ENCODE measurements around the gene SLC30A5. TPM values are rescaled to one million over a fixed set of nuclear protein-coding genes. Genes with fewer than 3 reads are reported as not detected.

Gene SLC30A5
- total and polyA plus RNA-seq, 2 donors (not counting 1 experiment from before 2014, with no cell fraction given) = 12.5 to 35.8 TPM

- H3K79me2 ChIP-seq (ENCODE audit: control insufficient read depth, insufficient read depth, low read length) = no peaks in the 10 kb centered on the region
- H3K4me1 Mint-ChIP-seq = peaks cover 22% of the 10 kb centered on the region
- ChIA-PET POLR2A (no interaction called here), CTCF (no interaction called here)
- H3K4me1 ChIP-seq (ENCODE audit: control insufficient read depth in 2 of 2, insufficient read depth in 2 of 2, low read length in 2 of 2) = peaks cover 10 to 17% of the 10 kb centered on the region in 2 donors
- H3K4me3 Mint-ChIP-seq = no peak overlapping the region
- H3K36me3 ChIP-seq (replicated peaks in 1 of 2; ENCODE audit: control extremely low read depth in 1 of 2, control insufficient read depth in 1 of 2, extremely low read depth in 1 of 2, insufficient read depth in 2 of 2, low read length in 1 of 2) = peaks cover 0 to 21% of the 10 kb centered on the region in 2 experiments
- no peak for ATAC-seq (ENCODE audit: low read depth)
- no peak overlapping the region for H3K27ac Mint-ChIP-seq
- no peak overlapping the region for H3K27ac ChIP-seq (ENCODE audit: low read length in 2 of 2)
- no peak for DNase-seq
- no peak overlapping the region for H3K4me2 ChIP-seq (replicated peaks; ENCODE audit: low read depth, low read length, poor library complexity, severe bottlenecking)
- intact Hi-C loops (cut with micrococcal nuclease) = no loop called here
- no peaks in the 10 kb centered on the region for H4K20me1 ChIP-seq (ENCODE audit: control insufficient read depth, insufficient read depth, low read length, poor library complexity, severe bottlenecking)
- no peak overlapping the region for H2AFZ ChIP-seq (ENCODE audit: insufficient read depth, low read depth, low read length, poor library complexity, severe bottlenecking)
- no peaks in the 10 kb centered on the region for H3K27me3 Mint-ChIP-seq
- no peaks in the 10 kb centered on the region for H3K9me3 ChIP-seq (ENCODE audit: control extremely low read depth in 1 of 3, control insufficient read depth in 2 of 3, insufficient read depth in 1 of 3, low read length in 2 of 3)
- TF ChIP-seq, protein P1, sequence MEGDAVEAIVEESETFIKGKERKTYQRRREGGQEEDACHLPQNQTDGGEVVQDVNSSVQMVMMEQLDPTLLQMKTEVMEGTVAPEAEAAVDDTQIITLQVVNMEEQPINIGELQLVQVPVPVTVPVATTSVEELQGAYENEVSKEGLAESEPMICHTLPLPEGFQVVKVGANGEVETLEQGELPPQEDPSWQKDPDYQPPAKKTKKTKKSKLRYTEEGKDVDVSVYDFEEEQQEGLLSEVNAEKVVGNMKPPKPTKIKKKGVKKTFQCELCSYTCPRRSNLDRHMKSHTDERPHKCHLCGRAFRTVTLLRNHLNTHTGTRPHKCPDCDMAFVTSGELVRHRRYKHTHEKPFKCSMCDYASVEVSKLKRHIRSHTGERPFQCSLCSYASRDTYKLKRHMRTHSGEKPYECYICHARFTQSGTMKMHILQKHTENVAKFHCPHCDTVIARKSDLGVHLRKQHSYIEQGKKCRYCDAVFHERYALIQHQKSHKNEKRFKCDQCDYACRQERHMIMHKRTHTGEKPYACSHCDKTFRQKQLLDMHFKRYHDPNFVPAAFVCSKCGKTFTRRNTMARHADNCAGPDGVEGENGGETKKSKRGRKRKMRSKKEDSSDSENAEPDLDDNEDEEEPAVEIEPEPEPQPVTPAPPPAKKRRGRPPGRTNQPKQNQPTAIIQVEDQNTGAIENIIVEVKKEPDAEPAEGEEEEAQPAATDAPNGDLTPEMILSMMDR (IDR thresholded peaks at IDR 0.05) = no peak
- no peak for TF ChIP-seq EZH2 (IDR thresholded peaks at IDR 0.05; ENCODE audit: borderline replicate concordance, insufficient read depth, low read depth, low read length, poor library complexity, severe bottlenecking)
- H3K9ac ChIP-seq (ENCODE audit: low read length) = no peak overlapping the region
- no peak overlapping the region for H3K4me3 ChIP-seq (ENCODE audit: control extremely low read depth in 1 of 5, extremely low read depth in 1 of 5, insufficient read depth in 1 of 5, low read depth in 2 of 5, low read length in 4 of 5)
- WGBS (ENCODE audit: insufficient coverage) = no CpG with 5 or more reads among the region's 1 CpG
- no peaks in the 10 kb centered on the region for H3K27me3 ChIP-seq (replicated peaks in 1 of 4; ENCODE audit: control extremely low read depth in 1 of 4, control insufficient read depth in 3 of 4, insufficient read depth in 4 of 4, low read length in 3 of 4)
- H3K9me3 Mint-ChIP-seq (ENCODE audit: insufficient read depth) = no peaks in the 10 kb centered on the region
These were observed 76.7 kb downstream of the SLC30A5 start for GRCh38 chr5:69170495-69170894.

DNA sequence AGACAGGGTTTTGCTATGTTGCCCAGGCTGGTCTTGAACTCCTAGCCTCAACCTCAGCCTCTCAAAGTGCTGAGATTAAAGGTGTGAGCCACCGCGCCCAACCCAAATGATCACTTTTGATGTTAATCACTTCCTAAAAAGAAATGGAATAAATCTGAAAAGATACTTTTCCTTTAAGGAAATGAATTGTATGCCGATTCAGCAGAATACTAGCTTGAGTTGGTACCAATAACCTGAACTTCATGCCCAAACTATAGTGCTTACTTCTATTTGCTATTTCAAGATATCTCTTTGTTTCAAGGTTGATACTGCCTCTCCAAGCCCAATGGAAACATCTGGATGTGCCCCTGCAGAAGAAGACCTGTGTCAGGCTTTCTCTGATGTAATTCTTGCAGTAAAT is 77.2 kb downstream of the SLC30A5 start:
- DNase-seq = no peak
- Histone ChIP-seq H3K9me3 (ENCODE audit: control extremely low read depth in 1 of 3, control insufficient read depth in 2 of 3, insufficient read depth in 1 of 3, low read length in 2 of 3) (no peaks in the 10 kb centered on the region), H3K4me2 (replicated peaks; ENCODE audit: low read depth, low read length, poor library complexity, severe bottlenecking) (no peak overlapping the region), H2AFZ (ENCODE audit: insufficient read depth, low read depth, low read length, poor library complexity, severe bottlenecking) (no peak overlapping the region), H3K79me2 (ENCODE audit: control insufficient read depth, insufficient read depth, low read length) (no peaks in the 10 kb centered on the region), H3K4me1 (ENCODE audit: control insufficient read depth in 2 of 2, insufficient read depth in 2 of 2, low read length in 2 of 2) (peaks cover 10 to 17% of the 10 kb centered on the region in 2 donors), H4K20me1 (ENCODE audit: control insufficient read depth, insufficient read depth, low read length, poor library complexity, severe bottlenecking) (no peaks in the 10 kb centered on the region), H3K4me3 (ENCODE audit: control extremely low read depth in 1 of 5, extremely low read depth in 1 of 5, insufficient read depth in 1 of 5, low read depth in 2 of 5, low read length in 4 of 5) (no peak overlapping the region), H3K9ac (ENCODE audit: low read length) (no peak overlapping the region), H3K36me3 (replicated peaks in 1 of 2; ENCODE audit: control extremely low read depth in 1 of 2, control insufficient read depth in 1 of 2, extremely low read depth in 1 of 2, insufficient read depth in 2 of 2, low read length in 1 of 2) (peaks cover 0 to 21% of the 10 kb centered on the region in 2 experiments), H3K27ac (ENCODE audit: low read length in 2 of 2) (no peak overlapping the region), H3K27me3 (replicated peaks in 1 of 4; ENCODE audit: control extremely low read depth in 1 of 4, control insufficient read depth in 3 of 4, insufficient read depth in 4 of 4, low read length in 3 of 4) (no peaks in the 10 kb centered on the region)
- Mint-ChIP-seq H3K4me1 (peaks cover 22% of the 10 kb centered on the region), H3K27me3 (no peaks in the 10 kb centered on the region), H3K4me3 (no peak overlapping the region), H3K9me3 (ENCODE audit: insufficient read depth) (no peaks in the 10 kb centered on the region), H3K27ac (no peak overlapping the region)
- ATAC-seq (ENCODE audit: low read depth) = no peak
- ChIA-PET CTCF (no interaction called here), POLR2A (no interaction called here)
- intact Hi-C loops (cut with micrococcal nuclease) = no loop called here
- TF ChIP-seq EZH2 (IDR thresholded peaks at IDR 0.05; ENCODE audit: borderline replicate concordance, insufficient read depth, low read depth, low read length, poor library complexity, severe bottlenecking) = no peak
- TF ChIP-seq, protein P1 (IDR thresholded peaks at IDR 0.05) = no peak
- WGBS (ENCODE audit: insufficient coverage) = no CpG with 5 or more reads among the region's 3 CpGs

Small RNA genes within 50 kb of the gene (small RNA-seq; reads per million reads assigned to genes)
- not detected for gene SNORA50D (ENCODE audit: insufficient read length, low read depth, low replicate concordance)
- gene SUMO2P4 (ENCODE audit: insufficient read length, low read depth, low replicate concordance) = not detected

Other genes with a start within 250 kb of the SLC30A5 start
- gene CCNB1, start 73.1 kb downstream of the SLC30A5 start, total RNA-seq = 8.5 and 8.6 TPM in 2 replicates
- 2.0 and 2.7 TPM in 2 replicates for gene CCNB1, start 73.1 kb downstream of the SLC30A5 start, polyA plus RNA-seq
- 11.9 and 12.0 TPM in 2 replicates for gene CENPH, start 95.6 kb downstream of the SLC30A5 start, total RNA-seq
- 2.8 and 5.3 TPM in 2 replicates for gene CENPH, start 95.6 kb downstream of the SLC30A5 start, polyA plus RNA-seq
- gene CDK7, start 140.9 kb downstream of the SLC30A5 start, total RNA-seq = 30.6 and 36.5 TPM in 2 replicates
- gene CDK7, start 140.9 kb downstream of the SLC30A5 start, polyA plus RNA-seq = 12.3 and 17.0 TPM in 2 replicates
- 9.5 and 9.8 TPM in 2 replicates for gene CCDC125, start 238.8 kb downstream of the SLC30A5 start, total RNA-seq
- gene CCDC125, start 238.8 kb downstream of the SLC30A5 start, polyA plus RNA-seq = 2.6 and 2.7 TPM in 2 replicates